GM18520 (cell line): ENCODE measurements around the gene USP3.

Experiments
- ATAC-seq: cut with Tn5 transposase; IDR thresholded peaks from one replicate; pipeline ENCODE4 v1.9.1; 2021; ENCODE audit not compliant: unreplicated experiment

USP3 gene

GRCh38 chr15:63582179-63582578, 77.8 kb downstream of the USP3 start:
- no peak for ATAC-seq

DNA sequence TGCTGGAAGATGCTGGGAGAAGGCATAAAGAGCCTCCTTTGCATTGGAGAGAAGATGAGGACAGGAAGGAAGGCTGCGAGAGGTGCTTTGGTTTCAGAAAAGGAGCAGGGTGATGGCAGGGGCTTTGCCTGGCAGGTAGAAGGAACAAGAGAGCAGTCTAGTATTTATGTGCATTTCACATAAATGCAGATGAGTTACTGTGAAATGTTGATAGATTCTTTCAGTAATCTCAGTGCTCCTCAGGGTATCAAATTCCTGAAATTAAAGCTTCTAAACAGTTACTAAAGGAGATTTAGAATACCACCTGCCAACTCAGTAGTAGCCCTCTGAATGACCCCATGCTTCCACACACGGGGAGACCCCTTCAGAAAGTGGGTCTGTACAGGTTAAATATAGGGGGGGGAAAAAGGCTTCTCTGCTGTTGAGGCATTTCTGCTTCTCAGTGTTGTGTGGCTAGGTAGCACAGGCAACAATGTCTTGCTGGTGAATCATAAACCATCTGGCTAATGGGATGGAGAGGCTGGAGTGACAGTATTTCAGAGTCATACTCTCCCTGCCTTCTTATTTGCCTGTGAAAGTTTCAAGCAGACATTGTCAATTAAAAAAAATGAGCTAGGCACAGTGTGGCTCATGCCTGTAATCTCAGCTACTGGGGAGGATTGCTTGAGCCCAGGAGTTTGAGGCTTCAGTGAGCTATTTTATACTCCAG, 78.5 kb downstream of the USP3 start:
- ATAC-seq: no peak

DNA sequence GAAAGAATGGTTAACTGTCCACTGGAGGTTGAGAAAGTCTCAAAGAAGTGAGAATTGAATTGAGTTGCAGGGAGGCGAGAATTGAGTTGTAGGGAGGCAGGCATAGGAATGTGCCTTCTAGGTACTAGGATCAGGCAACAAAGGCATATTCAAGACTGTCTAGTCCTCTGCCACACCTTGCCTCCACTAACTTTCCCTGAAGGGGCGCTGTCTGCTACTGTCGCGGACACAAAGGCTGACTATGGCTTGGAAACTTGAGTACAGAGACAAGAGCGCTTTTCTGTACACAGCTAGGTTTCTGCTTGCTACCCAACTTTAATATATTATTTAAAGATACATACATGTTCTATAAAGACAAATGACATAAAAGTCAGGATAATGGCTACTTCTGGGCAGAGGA, 82.4 kb downstream of the USP3 start:
- no peak for ATAC-seq

GRCh38 chr15:63587527-63587926, 83.1 kb downstream of the USP3 start:
- ATAC-seq: no peak

DNA sequence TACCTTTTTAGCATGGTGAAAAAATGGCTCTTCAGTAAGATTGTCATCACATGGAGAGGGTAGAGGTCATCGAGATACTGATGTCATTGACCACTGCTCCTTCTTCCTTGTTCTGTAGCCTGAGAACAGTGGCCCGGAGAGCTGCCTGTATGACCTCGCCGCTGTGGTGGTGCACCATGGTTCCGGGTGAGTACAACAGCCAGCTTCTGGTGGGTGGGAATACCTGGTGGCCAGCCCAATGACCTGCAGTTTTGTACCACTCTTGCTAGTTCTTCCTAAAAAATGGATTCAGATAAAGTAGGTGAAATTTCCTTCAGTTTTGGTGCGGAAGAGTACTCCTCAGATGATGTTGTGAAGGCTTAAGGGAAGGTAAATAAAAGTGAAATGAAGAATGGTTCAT, 84.4 kb downstream of the USP3 start:
- ATAC-seq: no peak

- no peak for ATAC-seq
Measured at GRCh38 chr15:63593705-63594671, 89.6 kb downstream of the USP3 start.

DNA sequence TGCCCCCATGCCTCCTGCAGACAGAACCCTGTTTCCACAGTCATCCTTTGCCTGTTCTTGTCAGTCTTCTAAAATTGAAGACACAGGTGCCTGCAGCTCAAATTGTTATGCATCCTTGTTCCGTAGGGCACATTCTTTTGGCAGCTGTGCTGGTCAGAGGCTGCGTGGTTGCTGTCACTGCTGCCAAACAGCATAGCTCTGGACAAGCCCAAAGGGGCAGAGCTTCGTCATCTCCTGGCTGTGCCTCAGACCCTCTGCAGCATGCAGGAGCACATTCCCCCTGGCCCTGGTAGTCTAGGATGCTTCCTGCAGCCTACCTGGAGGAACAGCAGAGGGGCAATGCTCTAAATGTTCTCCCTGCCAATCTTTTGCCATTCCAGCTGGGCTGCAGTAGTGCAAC, 90.7 kb downstream of the USP3 start:
- ATAC-seq: no peak

DNA sequence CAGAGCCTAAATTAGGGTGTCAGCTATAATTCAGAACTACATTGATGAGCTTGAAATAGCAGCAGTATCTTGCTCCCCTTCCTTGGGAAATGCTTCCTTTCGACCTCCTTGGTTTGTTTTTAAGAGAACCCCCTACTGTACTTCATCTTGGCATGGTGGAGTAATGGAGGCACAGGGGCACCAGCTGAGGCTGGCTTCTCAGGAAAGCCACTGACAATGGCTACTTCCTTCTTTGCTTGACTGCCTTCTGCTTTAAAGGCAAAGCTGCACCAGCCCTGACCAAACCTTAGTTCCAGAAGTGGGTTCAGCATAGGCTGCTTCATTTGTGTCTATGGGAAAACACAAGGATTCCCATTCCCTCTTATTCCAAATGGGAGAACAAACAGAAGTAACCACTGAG, 91.3 kb downstream of the USP3 start:
- ATAC-seq: no peak

DNA sequence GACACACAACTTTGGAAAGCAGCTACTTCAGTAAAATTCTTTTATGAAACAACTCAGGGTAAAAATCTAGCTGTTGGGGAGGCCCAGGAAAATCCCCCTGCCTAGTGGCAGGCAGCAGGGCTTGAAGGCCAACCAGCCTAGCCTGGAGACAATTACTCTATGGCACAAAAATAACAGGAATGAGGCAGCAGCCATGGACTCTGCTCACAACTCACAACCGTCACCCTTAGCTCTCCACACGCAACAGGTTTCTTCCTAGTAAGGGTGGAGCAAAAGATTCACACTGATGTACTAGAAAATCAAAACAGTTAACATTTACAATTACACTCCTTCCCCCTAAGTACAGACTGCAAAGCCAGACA, 92.3 kb downstream of the USP3 start:
- ATAC-seq: no peak

DNA sequence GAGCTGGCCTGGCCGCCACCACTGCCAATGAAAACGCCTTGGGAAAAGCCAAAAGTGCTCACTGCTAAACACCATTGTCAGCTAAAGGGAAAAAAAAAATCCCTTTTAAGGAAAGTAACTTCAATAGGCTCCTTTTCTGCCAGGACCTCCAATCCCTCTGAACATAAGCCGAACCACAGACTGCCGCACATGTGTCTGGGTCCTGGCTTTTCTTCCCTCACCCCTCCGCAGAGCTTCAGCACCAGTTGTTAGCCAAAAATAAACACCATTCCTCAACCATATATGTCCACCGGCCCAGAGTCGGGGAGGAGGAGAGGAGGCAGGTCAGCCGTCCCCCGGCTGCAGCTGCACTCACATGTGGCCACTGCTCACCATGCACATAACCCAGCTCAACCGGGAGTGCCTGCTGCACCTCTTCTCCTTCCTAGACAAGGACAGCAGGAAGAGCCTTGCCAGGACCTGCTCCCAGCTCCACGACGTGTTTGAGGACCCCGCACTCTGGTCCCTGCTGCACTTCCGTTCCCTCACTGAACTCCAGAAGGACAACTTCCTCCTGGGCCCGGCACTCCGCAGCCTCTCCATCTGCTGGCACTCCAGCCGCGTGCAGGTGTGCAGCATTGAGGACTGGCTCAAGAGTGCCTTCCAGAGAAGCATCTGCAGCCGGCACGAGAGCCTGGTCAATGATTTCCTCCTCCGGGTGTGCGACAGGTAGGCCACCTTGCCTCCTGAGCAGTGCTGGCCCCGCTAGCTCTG, 92.8 kb downstream of the USP3 start, which contains the start of gene FBXL22:
FBXL22 (plus strand) TSS at position 350 of the 753 bp plus-strand sequence; CDS start at position 356, 6 bp downstream.
- ATAC-seq: no peak

- ATAC-seq: no peak
Measured at GRCh38 chr15:63597821-63598220, 93.4 kb downstream of the USP3 start.

- no peak for ATAC-seq
Measured at GRCh38 chr15:63598473-63599400, 94.3 kb downstream of the USP3 start.

DNA sequence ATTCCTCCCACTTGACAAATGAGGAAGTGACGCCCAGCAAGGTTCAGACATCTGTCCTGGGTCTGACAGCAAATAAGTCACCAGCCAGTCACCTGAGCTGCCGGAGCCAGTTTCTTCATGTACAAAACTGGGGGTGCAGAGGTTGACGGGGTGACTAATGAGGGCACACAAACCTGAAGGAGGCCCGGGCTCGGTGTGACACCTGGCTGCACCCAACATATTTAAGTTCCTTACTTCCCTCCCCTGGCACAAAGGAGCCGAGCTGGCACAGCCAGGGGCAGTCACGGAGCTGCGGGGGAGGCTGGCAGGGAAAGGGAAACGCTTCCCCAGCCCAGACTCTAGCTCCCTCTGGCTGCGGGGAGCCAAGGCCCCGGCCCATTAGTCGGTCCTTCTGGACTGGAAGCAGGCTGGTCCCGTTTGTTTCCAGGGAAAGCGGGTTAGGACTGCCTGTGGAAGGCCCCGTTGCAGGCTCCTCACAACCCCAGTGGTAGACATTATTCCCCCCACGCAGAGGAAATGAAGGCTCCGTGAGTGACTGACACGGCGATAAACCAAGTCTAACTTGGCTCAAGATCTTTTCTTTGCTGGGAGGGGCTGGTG, 95.1 kb downstream of the USP3 start:
- ATAC-seq: no peak

DNA sequence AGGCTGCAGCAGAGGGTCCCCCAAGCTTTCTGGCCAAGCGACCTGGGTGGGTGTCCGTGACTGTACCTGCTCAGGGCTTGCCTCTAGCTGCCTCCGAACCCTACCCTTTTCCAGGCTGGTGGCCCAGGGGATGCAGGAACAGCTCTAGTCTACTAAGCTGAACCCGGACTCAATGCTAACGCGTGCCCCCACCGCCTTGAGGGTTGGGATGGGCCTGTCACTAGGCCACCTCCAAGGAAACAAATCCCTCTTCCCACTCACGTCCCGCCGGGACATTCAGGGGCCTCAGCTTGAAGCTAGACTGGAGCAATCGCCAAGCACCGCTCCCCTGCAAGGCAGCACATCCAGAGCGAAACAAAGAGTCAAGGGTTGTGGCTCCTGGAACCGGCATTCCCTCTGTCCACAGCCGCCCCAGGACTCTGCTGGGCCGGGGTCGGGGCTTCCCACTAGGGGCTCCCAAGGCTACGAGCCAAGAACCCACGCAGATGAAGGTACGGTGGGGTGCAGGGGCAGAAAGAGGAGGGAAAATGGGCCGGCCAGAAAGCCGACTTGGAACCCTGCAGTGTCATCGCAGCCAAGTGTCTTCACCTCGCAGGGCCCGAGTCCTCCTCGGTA, 95.7 kb downstream of the USP3 start:
- ATAC-seq: no peak

GRCh38 chr15:63600616-63601025, 96.2 kb downstream of the USP3 start:
- peak; percentile 91 for ATAC-seq

DNA sequence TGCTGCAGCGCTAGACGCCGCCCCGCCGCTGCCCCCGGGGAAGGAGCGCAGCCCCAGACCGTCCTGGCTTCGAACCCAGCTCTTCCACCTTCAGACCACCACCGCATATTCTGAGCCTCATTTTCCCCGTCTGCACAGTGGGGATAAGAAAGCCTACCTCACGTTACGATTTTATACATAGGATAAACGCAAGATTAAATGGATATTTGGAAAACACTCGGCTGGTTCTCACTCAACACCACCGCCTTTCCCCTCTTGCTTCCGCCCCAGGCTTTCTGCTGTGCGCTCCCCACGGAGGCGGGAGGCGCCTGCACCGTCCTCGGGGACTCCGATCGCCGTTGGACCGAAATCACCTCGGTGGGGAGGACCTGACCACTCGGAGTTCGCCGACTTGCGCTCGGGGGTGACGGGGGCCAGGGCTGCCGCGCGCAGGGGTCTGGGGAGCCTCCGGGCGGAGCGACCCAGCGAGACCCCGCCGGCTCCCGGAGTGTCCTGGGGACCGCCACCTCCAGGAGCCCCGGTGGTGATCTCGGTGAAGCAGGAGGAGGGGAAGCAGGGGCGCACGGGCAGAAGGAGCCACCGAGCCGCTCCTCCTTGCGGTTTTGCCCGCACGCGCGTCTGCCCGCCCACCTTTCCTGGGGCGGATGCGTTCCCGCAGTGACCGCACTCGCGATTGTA, 96.8 kb downstream of the USP3 start:
- ATAC-seq: no peak

DNA sequence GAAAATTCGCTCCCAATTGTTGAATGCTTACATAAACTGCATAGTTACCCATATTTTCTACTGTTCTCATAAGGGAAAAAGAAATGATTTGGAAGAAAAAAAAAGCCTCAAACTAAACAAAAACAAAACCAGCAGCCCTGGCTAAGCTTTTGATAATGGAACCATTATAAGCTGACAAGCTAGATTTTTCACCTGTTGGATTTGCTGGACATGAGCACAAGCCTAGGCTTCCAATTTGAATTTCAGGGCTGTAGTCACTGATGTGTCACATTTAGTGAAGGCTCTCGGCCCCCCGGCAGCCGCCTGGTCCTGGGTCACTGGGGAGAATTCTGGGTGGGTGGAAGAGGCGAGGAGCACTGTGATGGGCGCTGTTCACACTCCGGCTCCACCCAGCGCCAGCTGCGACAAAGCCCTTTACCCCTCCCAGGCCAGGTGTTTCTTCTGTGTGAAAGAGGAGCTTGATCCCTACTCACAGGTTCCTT, 97.4 kb downstream of the USP3 start:
- no peak for ATAC-seq

DNA sequence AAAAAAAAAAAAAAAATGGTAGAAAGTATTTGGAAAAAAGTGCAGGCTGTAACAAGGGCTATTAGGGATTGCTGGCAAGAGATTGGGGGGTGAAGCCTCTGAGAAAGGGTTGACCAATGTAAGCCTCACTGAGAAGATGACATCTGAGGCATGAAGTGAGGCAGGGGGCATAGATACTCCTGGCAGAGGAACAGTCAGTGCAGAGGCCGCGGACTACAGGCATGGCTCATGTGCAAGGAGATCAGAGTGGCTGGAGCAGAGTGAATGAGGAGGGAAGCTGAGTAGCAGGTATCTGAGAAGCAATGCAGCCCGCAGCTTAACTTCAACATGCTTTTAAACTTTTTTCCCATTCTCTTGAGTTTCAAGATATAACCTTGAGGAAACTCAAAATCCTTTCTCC, 98.2 kb downstream of the USP3 start:
- no peak for ATAC-seq

GRCh38 chr15:63603516-63603915, 99.1 kb downstream of the USP3 start:
- no peak for ATAC-seq
